ENCODE data around the gene CACNA1D. TPM values are rescaled to one million over a fixed set of nuclear protein-coding genes. Genes with fewer than 3 reads are reported as not detected.
A peak's percentile ranks its signal among the peaks of the same experiment; 100 is the strongest.

Gene CACNA1D
- total and polyA plus RNA-seq, 8 donors = 5.3 to 22.8 (median 11.6) TPM

DNA sequence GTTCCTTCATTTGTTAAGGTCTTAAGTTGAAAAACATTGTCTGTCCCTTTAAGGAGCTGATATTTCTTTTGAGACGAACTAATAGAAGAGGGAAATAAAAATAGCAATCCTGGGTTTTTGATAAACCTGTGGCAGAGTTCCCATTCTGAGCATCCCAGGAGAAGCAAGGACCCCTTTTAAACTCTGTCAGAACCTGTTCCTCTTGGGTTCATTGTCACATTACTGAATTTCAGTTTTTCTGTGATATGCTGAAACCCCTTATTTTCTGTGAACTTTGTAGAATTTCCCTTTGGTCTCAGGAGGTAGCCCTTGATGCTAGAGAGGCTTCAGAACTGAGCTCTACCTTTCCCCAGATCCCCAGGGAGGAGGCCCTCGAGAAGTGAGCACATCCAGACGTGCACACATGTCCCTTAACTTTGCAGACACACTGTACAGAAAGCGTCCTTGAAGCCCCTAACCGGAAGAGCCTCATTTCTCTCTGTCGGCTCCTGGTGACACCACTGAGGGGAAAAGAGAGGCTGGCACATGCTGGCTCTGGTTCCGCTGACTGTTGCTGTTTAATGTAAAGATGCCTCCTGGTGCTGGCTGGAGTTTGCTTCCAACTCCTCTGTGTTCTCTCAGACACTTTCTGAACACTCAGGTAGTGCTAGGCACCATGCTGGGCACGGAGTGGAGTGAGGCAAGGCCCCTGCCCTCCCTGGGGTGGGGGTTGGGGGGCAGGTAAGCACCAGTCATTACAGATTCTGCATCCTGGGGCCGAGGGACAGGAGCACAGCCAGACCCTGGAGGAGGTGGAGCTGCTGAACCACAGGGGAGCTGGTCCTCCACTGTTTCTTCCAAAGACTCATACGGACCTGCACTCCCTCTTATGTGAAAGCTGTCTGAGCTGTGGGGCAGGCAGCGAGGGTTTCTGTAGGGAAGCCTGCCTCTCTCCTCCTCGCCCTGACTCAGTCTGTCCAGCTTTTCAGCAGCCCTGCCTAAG, 274.4 kb downstream of the CACNA1D start:
- DNase-seq (no peak), FAIRE-seq (no peak)
- intact Hi-C loops (cut with DNase I) = no loop called here

DNA sequence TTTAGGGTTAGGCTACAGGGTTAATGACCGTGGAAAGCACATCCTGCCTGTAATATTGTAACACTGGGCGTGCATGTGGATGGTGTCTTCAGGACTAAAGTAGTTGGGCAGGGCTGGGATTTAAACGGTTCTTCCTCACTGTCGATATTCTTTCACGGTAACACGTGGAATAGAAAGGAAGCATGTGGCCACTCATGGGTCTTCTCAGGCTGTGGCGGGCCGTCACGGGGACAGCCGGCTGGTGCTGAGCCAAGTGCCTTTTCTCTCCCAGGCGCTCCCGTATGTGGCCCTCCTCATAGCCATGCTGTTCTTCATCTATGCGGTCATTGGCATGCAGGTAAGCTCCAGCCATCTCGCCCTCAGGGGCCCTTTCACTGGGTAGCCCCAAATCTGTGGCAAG, 278.2 kb downstream of the CACNA1D start:
- FAIRE-seq = no peak
- Histone ChIP-seq H3K4me1 (peaks cover 0 to 6% (median 0%) of the 10 kb centered on the region in 3 donors), H3K4me3 (no peak overlapping the region), H3K27ac (no peak overlapping the region), H3K27me3 (no peaks in the 10 kb centered on the region), H3K9me3 (no peaks in the 10 kb centered on the region), H3K36me3 (no peaks in the 10 kb centered on the region)
- 90 to 94% methylated on average over 14 of the region's 14 CpGs for WGBS, 2 donors
- DNase-seq = no peak
- TF ChIP-seq, protein P1, sequence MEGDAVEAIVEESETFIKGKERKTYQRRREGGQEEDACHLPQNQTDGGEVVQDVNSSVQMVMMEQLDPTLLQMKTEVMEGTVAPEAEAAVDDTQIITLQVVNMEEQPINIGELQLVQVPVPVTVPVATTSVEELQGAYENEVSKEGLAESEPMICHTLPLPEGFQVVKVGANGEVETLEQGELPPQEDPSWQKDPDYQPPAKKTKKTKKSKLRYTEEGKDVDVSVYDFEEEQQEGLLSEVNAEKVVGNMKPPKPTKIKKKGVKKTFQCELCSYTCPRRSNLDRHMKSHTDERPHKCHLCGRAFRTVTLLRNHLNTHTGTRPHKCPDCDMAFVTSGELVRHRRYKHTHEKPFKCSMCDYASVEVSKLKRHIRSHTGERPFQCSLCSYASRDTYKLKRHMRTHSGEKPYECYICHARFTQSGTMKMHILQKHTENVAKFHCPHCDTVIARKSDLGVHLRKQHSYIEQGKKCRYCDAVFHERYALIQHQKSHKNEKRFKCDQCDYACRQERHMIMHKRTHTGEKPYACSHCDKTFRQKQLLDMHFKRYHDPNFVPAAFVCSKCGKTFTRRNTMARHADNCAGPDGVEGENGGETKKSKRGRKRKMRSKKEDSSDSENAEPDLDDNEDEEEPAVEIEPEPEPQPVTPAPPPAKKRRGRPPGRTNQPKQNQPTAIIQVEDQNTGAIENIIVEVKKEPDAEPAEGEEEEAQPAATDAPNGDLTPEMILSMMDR (IDR thresholded peaks at IDR 0.05) = no peak
- intact Hi-C loops (cut with DNase I) = no loop called here
- ATAC-seq = no peak

More for the DNA sequence above, 274.4 kb downstream of the CACNA1D start:
- no peak for ATAC-seq
- no peak overlapping the region for H3K4me3 ChIP-seq
- no peaks in the 10 kb centered on the region for H3K36me3 ChIP-seq
- no peak overlapping the region for H3K27ac ChIP-seq
- H3K9me3 ChIP-seq = no peaks in the 10 kb centered on the region
- TF ChIP-seq, protein P1 (IDR thresholded peaks at IDR 0.05) = no peak
- WGBS, 2 donors = 74 to 76% methylated on average over 12 of the region's 12 CpGs
- H3K27me3 ChIP-seq = no peaks in the 10 kb centered on the region
- peaks cover 0 to 4% (median 0%) of the 10 kb centered on the region in 3 donors for H3K4me1 ChIP-seq

DNA sequence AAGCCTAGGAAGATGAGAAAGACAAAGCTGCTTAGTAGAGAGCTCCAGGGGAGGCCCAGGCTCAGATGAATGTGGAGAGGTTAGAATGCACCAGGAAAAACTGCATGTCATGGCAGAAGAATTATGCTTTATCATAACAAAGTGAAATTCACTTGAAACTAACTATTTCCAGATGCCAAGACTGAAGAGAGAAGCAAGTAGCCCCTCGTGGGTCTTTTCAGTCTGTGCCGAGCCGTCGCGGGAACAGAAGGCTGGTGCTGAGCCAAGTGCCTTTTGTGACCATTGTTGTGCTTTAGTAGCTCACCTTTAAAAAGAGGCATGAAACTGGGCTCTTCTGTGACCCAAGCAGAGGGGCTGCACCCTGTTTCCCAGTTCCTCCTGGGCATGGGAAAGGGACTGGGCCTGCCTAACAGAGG, 278.6 kb downstream of the CACNA1D start:
- H3K4me3 ChIP-seq = no peak overlapping the region
- intact Hi-C loops (cut with DNase I) = no loop called here
- peaks cover 0 to 6% (median 0%) of the 10 kb centered on the region in 3 donors for H3K4me1 ChIP-seq
- no peaks in the 10 kb centered on the region for H3K27me3 ChIP-seq
- TF ChIP-seq, protein P1 (IDR thresholded peaks at IDR 0.05) = no peak
- ATAC-seq (no peak), FAIRE-seq (no peak), DNase-seq (no peak)
- 76 to 82% methylated on average over 5 of the region's 5 CpGs for WGBS, 2 donors
- no peak overlapping the region for H3K27ac ChIP-seq
- no peaks in the 10 kb centered on the region for H3K9me3 ChIP-seq
- no peaks in the 10 kb centered on the region for H3K36me3 ChIP-seq

DNA sequence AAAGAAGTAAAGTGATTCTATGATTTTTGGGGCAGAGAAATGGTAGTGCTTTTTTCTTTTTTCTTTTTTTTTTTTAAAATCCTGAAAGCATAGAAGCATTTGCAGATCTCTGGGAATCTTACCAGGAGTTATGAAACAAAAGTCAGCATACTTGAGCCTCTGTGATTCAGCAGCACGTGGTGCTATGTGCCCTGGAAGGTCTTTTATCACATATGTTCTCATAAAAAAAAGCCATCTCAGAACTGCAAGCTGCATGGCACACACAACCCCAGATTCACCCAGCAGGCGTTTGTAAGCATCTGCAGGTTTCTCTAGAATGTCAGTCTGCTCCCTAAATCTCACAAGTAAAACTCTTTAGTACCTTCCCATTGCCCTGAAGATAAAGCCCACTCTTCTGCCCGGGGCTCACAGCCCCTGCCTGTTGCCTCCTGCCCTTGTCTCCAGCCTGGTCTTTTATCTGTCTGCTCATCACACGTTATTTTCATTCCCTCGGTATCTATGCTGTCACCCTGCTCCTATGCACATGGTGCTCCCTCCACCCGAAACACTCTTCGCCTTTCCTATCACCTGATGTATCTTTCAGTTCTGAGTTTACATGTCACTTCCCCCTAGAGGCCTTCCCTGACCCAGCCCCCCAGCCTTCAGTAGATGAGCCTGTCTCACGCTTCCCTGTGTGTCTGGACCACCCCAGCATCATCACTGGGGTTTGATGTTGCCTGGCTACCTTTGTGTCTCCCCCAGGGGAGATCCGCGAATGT, 279.4 kb downstream of the CACNA1D start:
- FAIRE-seq = no peak
- intact Hi-C loops (cut with DNase I) = no loop called here
- DNase-seq = peak in 1 of 6 donors; percentile 31
- H3K36me3 ChIP-seq = no peaks in the 10 kb centered on the region
- no peaks in the 10 kb centered on the region for H3K9me3 ChIP-seq
- TF ChIP-seq, protein P1 (IDR thresholded peaks at IDR 0.05) = no peak
- no peak overlapping the region for H3K27ac ChIP-seq
- H3K4me3 ChIP-seq = no peak overlapping the region
- WGBS, 2 donors = 64 to 71% methylated on average over 10 of the region's 10 CpGs
- H3K27me3 ChIP-seq = no peaks in the 10 kb centered on the region
- peaks cover 0 to 6% (median 0%) of the 10 kb centered on the region in 3 donors for H3K4me1 ChIP-seq
- ATAC-seq = peak; percentile 48 to 66 (median 60)
